Thyroid gland (tissue), 4 donors: ENCODE results near the gene EXOC6. TPM values are rescaled to one million over a fixed set of nuclear protein-coding genes. Genes with fewer than 3 reads are reported as not detected.

Experiments
- DNase-seq, 2 donors: peaks; one replicate each; pipeline ENCODE4 v3.0.0-alpha.2; 2019
- H3K27ac ChIP-seq, 3 donors: fragments of 200-600 bp; sonication (generic); 1 replicate in 2 of 3; 2 replicates in 1 of 3; pipeline ENCODE4 v1.5.1; 2016 to 2019; ENCODE audit warnings: mild to moderate bottlenecking in 1 of 3, moderate library complexity in 1 of 3
- H3K27me3 ChIP-seq: fragments of 200-600 bp; sonication (generic); one replicate; pipeline ENCODE4 v1.5.1; 2019
- H3K36me3 ChIP-seq, 2 donors: fragments of 200-600 bp; sonication (generic); one replicate each; pipeline ENCODE4 v1.5.1; 2016 to 2019
- H3K4me1 ChIP-seq, 2 donors: fragments of 200-600 bp; sonication (generic); one replicate each; pipeline ENCODE4 v1.5.1; 2017 to 2019
- H3K4me3 ChIP-seq, 3 donors: fragments of 200-600 bp; sonication (generic); replicated peaks in 1 of 3; 1 replicate in 2 of 3; 2 replicates in 1 of 3; pipeline ENCODE4 v1.5.1; 2016; ENCODE audit warnings: mild to moderate bottlenecking in 1 of 3
- H3K9me3 ChIP-seq: fragments of 200-600 bp; sonication (generic); one replicate; pipeline ENCODE4 v1.5.1; 2017
- CTCF ChIP-seq, 6 experiments: fragments of 200-600 bp in 3 of 6; fragments of 450-650 bp in 3 of 6; sonication (generic) in 3 of 6; IDR thresholded peaks; one replicate each; pipeline ENCODE4 v1.5.1; 2016 to 2019; ENCODE audit warnings: antibody characterized with exemption in 6 of 6, mild to moderate bottlenecking in 2 of 6, inconsistent platforms in 1 of 6, moderate library complexity in 1 of 6
- POLR2A ChIP-seq, 2 donors: fragments of 450-650 bp; IDR thresholded peaks; one replicate each; pipeline ENCODE4 v1.6.1; 2017; ENCODE audit warnings: antibody characterized with exemption in 2 of 2, mild to moderate bottlenecking in 2 of 2, moderate library complexity in 1 of 2
- WGBS, 2 donors: methylation state at CpG; one replicate each; pipeline ENCODE4 v1.1.5; 2017; 5-methylcytosine and 5-hydroxymethylcytosine counted together
- intact Hi-C: fragments of 100-400 bp; cut with DNase I; formaldehyde crosslinking; loops from one replicate; pipeline ENCODE4 v1.15.1; 2023
- total RNA-seq, 4 donors: library from RNA; depleted of rRNA; stranded (reverse); fragments of >200 nt; gene quantifications; one replicate each; pipeline ENCODE4 v1.2.3, GENCODE V29; 2016

EXOC6 gene
- total RNA-seq, 4 donors from 2014 or later, result 51.6 to 74.0 (median 61.1) TPM

- no peak for TF ChIP-seq POLR2A (IDR thresholded peaks at IDR 0.05)
- TF ChIP-seq CTCF (IDR thresholded peaks at IDR 0.05), result no peak
- Histone ChIP-seq H3K27ac (no peak overlapping the region), H3K4me3 (no peak overlapping the region), H3K4me1 (no peaks in the 10 kb centered on the region), H3K27me3 (no peaks in the 10 kb centered on the region), H3K36me3 (no peaks in the 10 kb centered on the region), H3K9me3 (no peaks in the 10 kb centered on the region)
- 96 to 100% methylated on average over 1 of the region's 1 CpG for WGBS, 2 donors
- intact Hi-C loops, result no loop called here
- DNase-seq, result no peak
Measured at GRCh38 chr10:92923416-92923815, 75.1 kb downstream of the EXOC6 start.

GRCh38 chr10:92929896-92930295 is 81.6 kb downstream of the EXOC6 start:
- Histone ChIP-seq H3K36me3 (no peaks in the 10 kb centered on the region), H3K4me3 (no peak overlapping the region), H3K4me1 (no peaks in the 10 kb centered on the region), H3K27ac (no peak overlapping the region), H3K9me3 (no peaks in the 10 kb centered on the region), H3K27me3 (no peaks in the 10 kb centered on the region)
- DNase-seq, result no peak
- TF ChIP-seq CTCF (IDR thresholded peaks at IDR 0.05) (no peak), POLR2A (IDR thresholded peaks at IDR 0.05) (no peak)
- WGBS, 2 donors, result 94 to 95% methylated on average over 5 of the region's 5 CpGs
- intact Hi-C loops, result no loop called here

GRCh38 chr10:92931597-92931996 is 83.3 kb downstream of the EXOC6 start:
- DNase-seq, result no peak
- no peaks in the 10 kb centered on the region for H3K9me3 ChIP-seq
- H3K36me3 ChIP-seq, result no peaks in the 10 kb centered on the region
- TF ChIP-seq CTCF (IDR thresholded peaks at IDR 0.05), result no peak
- no peak for TF ChIP-seq POLR2A (IDR thresholded peaks at IDR 0.05)
- no peaks in the 10 kb centered on the region for H3K4me1 ChIP-seq
- no peak overlapping the region for H3K27ac ChIP-seq
- intact Hi-C loops, result no loop called here
- 40 to 52% methylated on average over 1 of the region's 1 CpG for WGBS, 2 donors
- no peak overlapping the region for H3K4me3 ChIP-seq
- H3K27me3 ChIP-seq, result no peaks in the 10 kb centered on the region

- H3K4me1 ChIP-seq, result no peaks in the 10 kb centered on the region
- H3K9me3 ChIP-seq, result no peaks in the 10 kb centered on the region
- H3K27ac ChIP-seq, result no peak overlapping the region
- DNase-seq, result no peak
- TF ChIP-seq POLR2A (IDR thresholded peaks at IDR 0.05), result no peak
- TF ChIP-seq CTCF (IDR thresholded peaks at IDR 0.05), result no peak
- no peak overlapping the region for H3K4me3 ChIP-seq
- H3K27me3 ChIP-seq, result no peaks in the 10 kb centered on the region
- intact Hi-C loops, result no loop called here
- no peaks in the 10 kb centered on the region for H3K36me3 ChIP-seq
Measured at GRCh38 chr10:92937876-92938275, 89.6 kb downstream of the EXOC6 start.

GRCh38 chr10:92938841-92939240 is 90.5 kb downstream of the EXOC6 start:
- 88 to 96% methylated on average over 1 of the region's 1 CpG for WGBS, 2 donors
- DNase-seq, result no peak

More at GRCh38 chr10:92938841-92939240, 90.5 kb downstream of the EXOC6 start:
- Histone ChIP-seq H3K4me1 (no peaks in the 10 kb centered on the region), H3K9me3 (no peaks in the 10 kb centered on the region), H3K27me3 (no peaks in the 10 kb centered on the region), H3K27ac (no peak overlapping the region), H3K4me3 (no peak overlapping the region), H3K36me3 (no peaks in the 10 kb centered on the region)
- intact Hi-C loops, result no loop called here
- no peak for TF ChIP-seq CTCF (IDR thresholded peaks at IDR 0.05)
- TF ChIP-seq POLR2A (IDR thresholded peaks at IDR 0.05), result no peak
